ENCODE data around the gene ECI2.

ECI2 gene

DNA sequence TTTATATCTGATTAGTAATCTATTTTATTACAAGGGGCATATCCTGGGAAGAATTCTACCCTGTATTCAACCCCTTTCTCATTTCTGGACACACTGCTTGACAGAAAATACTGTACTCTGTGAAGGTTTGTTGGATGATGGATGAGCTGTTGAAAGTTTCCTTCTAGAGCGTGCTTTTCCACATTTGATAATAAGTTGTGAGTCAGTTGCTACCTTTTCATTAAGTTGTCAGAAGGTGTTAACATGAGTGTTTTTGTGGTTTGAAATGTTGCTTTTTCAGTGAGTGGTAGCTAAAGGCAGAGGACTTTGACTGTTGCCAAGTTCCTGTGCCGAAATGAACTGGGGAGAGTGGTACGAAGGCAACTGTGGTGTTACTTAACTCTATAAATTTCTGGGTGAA, 3.9 kb upstream of the ECI2 start:
- peaks cover 17% of the 10 kb centered on the region for H3K27me3 ChIP-seq
- no peaks in the 10 kb centered on the region for H3K36me3 ChIP-seq
- H3K4me1 ChIP-seq (ENCODE audit: control insufficient read depth in 1 of 2, insufficient read depth in 1 of 2, low read depth in 1 of 2, low read length in 1 of 2), result peaks cover 15 to 18% of the 10 kb centered on the region in 2 experiments
- H3K27ac ChIP-seq, result no peak overlapping the region
- no peaks in the 10 kb centered on the region for H3K9me3 ChIP-seq
- TF ChIP-seq, protein P1, sequence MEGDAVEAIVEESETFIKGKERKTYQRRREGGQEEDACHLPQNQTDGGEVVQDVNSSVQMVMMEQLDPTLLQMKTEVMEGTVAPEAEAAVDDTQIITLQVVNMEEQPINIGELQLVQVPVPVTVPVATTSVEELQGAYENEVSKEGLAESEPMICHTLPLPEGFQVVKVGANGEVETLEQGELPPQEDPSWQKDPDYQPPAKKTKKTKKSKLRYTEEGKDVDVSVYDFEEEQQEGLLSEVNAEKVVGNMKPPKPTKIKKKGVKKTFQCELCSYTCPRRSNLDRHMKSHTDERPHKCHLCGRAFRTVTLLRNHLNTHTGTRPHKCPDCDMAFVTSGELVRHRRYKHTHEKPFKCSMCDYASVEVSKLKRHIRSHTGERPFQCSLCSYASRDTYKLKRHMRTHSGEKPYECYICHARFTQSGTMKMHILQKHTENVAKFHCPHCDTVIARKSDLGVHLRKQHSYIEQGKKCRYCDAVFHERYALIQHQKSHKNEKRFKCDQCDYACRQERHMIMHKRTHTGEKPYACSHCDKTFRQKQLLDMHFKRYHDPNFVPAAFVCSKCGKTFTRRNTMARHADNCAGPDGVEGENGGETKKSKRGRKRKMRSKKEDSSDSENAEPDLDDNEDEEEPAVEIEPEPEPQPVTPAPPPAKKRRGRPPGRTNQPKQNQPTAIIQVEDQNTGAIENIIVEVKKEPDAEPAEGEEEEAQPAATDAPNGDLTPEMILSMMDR (IDR thresholded peaks at IDR 0.05), result no peak
- H3K4me3 ChIP-seq (ENCODE audit: low read depth in 1 of 2, low read length in 1 of 2), result no peak overlapping the region

DNA sequence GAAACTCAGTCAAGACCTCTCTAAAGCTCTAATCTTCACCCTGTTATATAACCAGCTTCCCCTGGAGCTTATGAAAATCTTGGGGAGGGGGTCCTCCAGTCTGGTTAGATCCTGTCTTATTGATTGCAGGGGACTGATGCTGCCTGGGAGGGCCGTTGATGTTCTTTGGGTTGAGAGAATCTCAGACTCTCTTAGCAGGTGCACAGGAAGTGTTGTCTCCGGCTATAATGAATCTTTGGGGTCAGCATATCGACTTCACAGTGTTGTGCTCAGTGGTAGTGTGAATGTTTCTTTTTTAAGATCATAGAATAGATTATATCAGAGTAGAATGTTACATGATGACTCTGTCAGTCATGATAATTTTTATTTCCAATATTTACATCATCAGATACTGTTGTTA, 2.8 kb upstream of the ECI2 start:
- no peak overlapping the region for H3K27ac ChIP-seq
- H3K4me1 ChIP-seq (ENCODE audit: control insufficient read depth in 1 of 2, insufficient read depth in 1 of 2, low read depth in 1 of 2, low read length in 1 of 2), result peaks cover 15 to 18% of the 10 kb centered on the region in 2 experiments
- no peaks in the 10 kb centered on the region for H3K9me3 ChIP-seq
- peaks cover 22% of the 10 kb centered on the region for H3K27me3 ChIP-seq
- no peaks in the 10 kb centered on the region for H3K36me3 ChIP-seq
- H3K4me3 ChIP-seq (ENCODE audit: low read depth in 1 of 2, low read length in 1 of 2), result no peak overlapping the region
- TF ChIP-seq, protein P1 (IDR thresholded peaks at IDR 0.05), result no peak

DNA sequence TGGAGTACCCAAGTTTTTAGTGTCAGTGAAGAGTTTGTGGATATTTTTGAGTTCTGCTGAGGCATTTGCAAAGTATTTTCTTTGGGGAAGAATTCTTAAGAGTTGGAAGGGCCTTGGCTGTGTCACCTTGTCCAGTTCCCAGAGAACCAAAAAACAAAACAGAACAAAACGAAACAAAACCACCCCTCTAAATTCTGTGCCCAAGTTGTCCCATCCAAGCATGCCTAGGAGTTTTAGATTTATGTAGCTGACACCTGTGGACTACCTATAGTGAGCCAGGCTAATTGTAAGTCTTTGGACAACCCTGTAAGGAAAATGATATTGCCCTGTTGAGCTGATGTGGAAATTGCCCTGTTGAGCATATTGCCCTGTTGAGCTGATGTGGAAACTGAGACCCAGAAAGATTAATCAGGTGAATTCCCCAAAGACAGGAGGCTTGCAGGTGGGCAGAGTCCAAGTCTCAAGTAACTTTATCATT, 1.0 kb upstream of the ECI2 start:
- Histone ChIP-seq H3K9me3 (no peaks in the 10 kb centered on the region), H3K4me3 (ENCODE audit: low read depth in 1 of 2, low read length in 1 of 2) (peak overlapping the region; percentile 89 to 90), H3K27me3 (peaks cover 22% of the 10 kb centered on the region), H3K4me1 (ENCODE audit: control insufficient read depth in 1 of 2, insufficient read depth in 1 of 2, low read depth in 1 of 2, low read length in 1 of 2) (peaks cover 15 to 18% of the 10 kb centered on the region in 2 experiments), H3K27ac (no peak overlapping the region), H3K36me3 (no peaks in the 10 kb centered on the region)
- TF ChIP-seq, protein P1 (IDR thresholded peaks at IDR 0.05), result no peak

DNA sequence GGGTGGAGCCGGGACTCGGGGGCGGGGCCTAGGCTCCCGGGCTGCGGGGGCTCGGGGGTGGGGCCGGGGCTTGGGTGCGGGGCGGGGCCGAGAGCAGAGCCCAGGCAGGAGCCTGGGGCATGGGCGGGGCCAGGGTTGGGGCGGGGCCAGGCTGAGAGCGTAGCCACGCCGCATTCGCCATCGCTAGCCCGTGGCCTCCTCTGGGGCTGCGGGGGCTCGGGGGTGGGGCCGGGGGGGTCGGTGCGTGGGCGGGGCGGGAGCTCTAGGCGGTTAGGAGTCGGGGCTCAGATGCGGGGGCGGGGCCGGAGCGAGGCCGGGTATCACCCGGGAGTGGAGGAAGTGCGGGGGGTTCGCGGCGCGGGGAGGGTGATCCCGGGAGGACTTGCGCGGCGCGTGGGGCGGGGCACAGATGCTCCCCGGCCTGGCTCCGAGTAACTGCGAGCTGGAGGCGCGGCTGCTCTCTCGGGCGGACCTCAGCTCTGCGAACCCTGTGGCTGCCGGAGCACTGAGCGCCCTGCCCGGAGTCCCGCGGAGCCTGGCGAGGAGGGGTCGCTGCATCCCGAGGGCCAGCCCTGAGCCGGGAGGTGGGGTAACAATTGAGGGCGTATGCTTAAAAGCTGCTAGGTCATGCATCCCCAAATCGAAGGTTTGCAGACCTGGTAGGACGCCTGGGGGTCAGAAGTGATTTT, 434 bp upstream of the ECI2 start:
- Histone ChIP-seq H3K9me3 (no peaks in the 10 kb centered on the region), H3K4me3 (ENCODE audit: low read depth in 1 of 2, low read length in 1 of 2) (peak overlapping the region; percentile 89 to 90), H3K36me3 (no peaks in the 10 kb centered on the region), H3K27ac (peak overlapping the region; percentile 46), H3K4me1 (ENCODE audit: control insufficient read depth in 1 of 2, insufficient read depth in 1 of 2, low read depth in 1 of 2, low read length in 1 of 2) (peaks cover 15 to 18% of the 10 kb centered on the region in 2 experiments), H3K27me3 (peaks cover 22% of the 10 kb centered on the region)
- TF ChIP-seq, protein P1 (IDR thresholded peaks at IDR 0.05), result no peak

DNA sequence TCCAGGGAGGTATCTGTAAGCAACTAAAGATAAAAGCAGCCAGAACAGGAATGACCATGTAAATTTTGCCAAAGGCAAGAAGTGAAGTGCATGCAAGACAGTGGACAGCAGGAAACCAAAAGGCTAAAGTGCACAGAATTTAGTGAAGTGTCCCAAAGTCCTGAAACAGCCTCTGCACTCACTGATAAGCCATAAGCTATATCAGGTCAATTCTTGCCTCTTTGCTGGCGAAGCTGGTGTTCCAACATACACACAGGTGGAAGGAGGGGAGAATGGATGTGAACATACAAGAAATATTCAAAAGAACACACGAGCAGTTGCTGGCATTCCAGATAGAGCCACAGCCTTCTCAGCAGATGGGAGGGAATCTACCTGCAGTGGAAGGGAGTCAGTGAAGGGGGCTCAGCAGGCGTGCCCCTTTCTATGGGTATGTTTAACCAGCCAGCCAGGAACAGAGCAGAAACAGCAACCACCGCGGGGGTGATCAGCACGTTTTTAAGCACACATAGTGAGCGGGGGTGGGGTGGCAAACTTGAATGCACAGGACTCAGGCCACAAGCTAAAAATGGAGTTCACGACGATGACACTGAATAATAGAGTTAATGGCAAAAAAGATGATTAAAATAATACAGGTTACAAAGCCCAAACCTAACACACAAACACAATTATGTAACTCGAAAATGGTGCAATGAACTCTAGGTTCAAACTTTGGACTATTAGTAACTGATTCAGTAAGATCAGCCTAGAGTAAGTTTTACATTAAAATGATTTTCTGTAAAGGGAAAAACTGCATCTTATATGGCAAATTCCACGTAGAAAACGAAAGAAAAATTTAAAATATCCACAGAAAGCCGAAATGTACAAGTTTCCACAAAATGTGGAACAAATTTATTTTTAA, 1.2 kb downstream of the ECI2 start:
- peaks cover 20% of the 10 kb centered on the region for H3K27me3 ChIP-seq
- H3K4me3 ChIP-seq (ENCODE audit: low read depth in 1 of 2, low read length in 1 of 2), result peak overlapping the region in 1 of 2 experiments; percentile 89
- H3K27ac ChIP-seq, result peak overlapping the region; percentile 46
- H3K36me3 ChIP-seq, result no peaks in the 10 kb centered on the region
- peaks cover 15 to 18% of the 10 kb centered on the region in 2 experiments for H3K4me1 ChIP-seq (ENCODE audit: control insufficient read depth in 1 of 2, insufficient read depth in 1 of 2, low read depth in 1 of 2, low read length in 1 of 2)
- TF ChIP-seq, protein P1 (IDR thresholded peaks at IDR 0.05), result no peak
- no peaks in the 10 kb centered on the region for H3K9me3 ChIP-seq
